Measurements from ENCODE around the gene KCNJ11.

Gene KCNJ11

GRCh38 chr11:17408026-17408425 lies 19.6 kb upstream of the KCNJ11 start:
- no peak for DNase-seq

GRCh38 chr11:17407575-17407974 lies 19.1 kb upstream of the KCNJ11 start:
- DNase-seq, result no peak

GRCh38 chr11:17406818-17407149 lies 18.3 kb upstream of the KCNJ11 start:
- DNase-seq, result no peak

GRCh38 chr11:17406082-17406817 lies 17.8 kb upstream of the KCNJ11 start:
- DNase-seq, result no peak

GRCh38 chr11:17405232-17406005 lies 17.0 kb upstream of the KCNJ11 start:
- DNase-seq, result no peak

- DNase-seq, result no peak
Measured at GRCh38 chr11:17403980-17404759, 15.7 kb upstream of the KCNJ11 start.

- DNase-seq, result no peak
Measured at GRCh38 chr11:17402486-17402885, 14.0 kb upstream of the KCNJ11 start.

- no peak for DNase-seq
Measured at GRCh38 chr11:17401841-17402240, 13.4 kb upstream of the KCNJ11 start.

GRCh38 chr11:17401316-17401715 lies 12.9 kb upstream of the KCNJ11 start:
- no peak for DNase-seq

- no peak for DNase-seq
Measured at GRCh38 chr11:17400048-17400775, 11.8 kb upstream of the KCNJ11 start.

GRCh38 chr11:17399236-17399635 lies 10.8 kb upstream of the KCNJ11 start:
- no peak for DNase-seq

GRCh38 chr11:17397311-17398002 lies 9.0 kb upstream of the KCNJ11 start:
- no peak for DNase-seq

GRCh38 chr11:17396598-17397310 lies 8.3 kb upstream of the KCNJ11 start:
- no peak for DNase-seq

GRCh38 chr11:17395978-17396377 lies 7.5 kb upstream of the KCNJ11 start:
- no peak for DNase-seq

- DNase-seq, result no peak
Measured at GRCh38 chr11:17395554-17395961, 7.1 kb upstream of the KCNJ11 start.

- no peak for DNase-seq
Measured at GRCh38 chr11:17394743-17395390, 6.4 kb upstream of the KCNJ11 start.

GRCh38 chr11:17393472-17393871 lies 5.0 kb upstream of the KCNJ11 start:
- DNase-seq, result no peak

- DNase-seq, result no peak
Measured at GRCh38 chr11:17392872-17393271, 4.4 kb upstream of the KCNJ11 start.

- no peak for DNase-seq
Measured at GRCh38 chr11:17391493-17392355, 3.3 kb upstream of the KCNJ11 start.
